Measurements from ENCODE around the gene ATXN7.
A peak's percentile ranks its signal among the peaks of the same experiment; 100 is the strongest.

Gene ATXN7

GRCh38 chr3:64008017-64008416, 144.3 kb downstream of the ATXN7 start:
- no peak for DNase-seq
- intact Hi-C loops (cut with DNase I) = no loop called here

GRCh38 chr3:64008487-64009351, 145.1 kb downstream of the ATXN7 start:
- intact Hi-C loops (cut with DNase I) = no loop called here
- no peak for DNase-seq

- intact Hi-C loops (cut with DNase I) = no loop called here
- no peak for DNase-seq
These were observed 145.9 kb downstream of the ATXN7 start for GRCh38 chr3:64009528-64009927.

- intact Hi-C loops (cut with DNase I) = no loop called here
- no peak for DNase-seq
These were observed 146.5 kb downstream of the ATXN7 start for GRCh38 chr3:64010199-64010598.

- intact Hi-C loops (cut with DNase I) = no loop called here
- no peak for DNase-seq
These were observed 148.0 kb downstream of the ATXN7 start for GRCh38 chr3:64011685-64012084.

GRCh38 chr3:64016941-64017620, 153.4 kb downstream of the ATXN7 start:
- intact Hi-C loops (cut with DNase I) = no loop called here
- no peak for DNase-seq

- intact Hi-C loops (cut with DNase I) = no loop called here
- DNase-seq = no peak
These were observed 155.6 kb downstream of the ATXN7 start for GRCh38 chr3:64019271-64019670.

- no peak for DNase-seq
- intact Hi-C loops (cut with DNase I) = no loop called here
These were observed 156.2 kb downstream of the ATXN7 start for GRCh38 chr3:64019879-64020278.

GRCh38 chr3:64021922-64022321, 158.3 kb downstream of the ATXN7 start:
- intact Hi-C loops (cut with DNase I) = no loop called here
- DNase-seq = no peak

GRCh38 chr3:64022451-64023186, 159.0 kb downstream of the ATXN7 start:
- DNase-seq = peak in 1 of 10 donors; percentile 72
- intact Hi-C loops (cut with DNase I) = no loop called here

- peak; percentile 85 to 98 (median 88) for DNase-seq
- intact Hi-C loops (cut with DNase I) = no loop called here
These were observed 159.7 kb downstream of the ATXN7 start, which contains the start of gene PSMD6 for GRCh38 chr3:64023187-64023860. Gene PSMD6, minus strand, starts transcription at chr3:64023494. Its CDS starts 75 bp downstream, at chr3:64023419.

- no peak for DNase-seq
- intact Hi-C loops (cut with DNase I) = no loop called here
These were observed 160.2 kb downstream of the ATXN7 start for GRCh38 chr3:64023861-64024223.

GRCh38 chr3:64026346-64026745, 162.7 kb downstream of the ATXN7 start:
- no peak for DNase-seq
- intact Hi-C loops (cut with DNase I) = no loop called here

- no peak for DNase-seq
- intact Hi-C loops (cut with DNase I) = no loop called here
These were observed 164.0 kb downstream of the ATXN7 start for GRCh38 chr3:64027658-64028057.

- no peak for DNase-seq
- intact Hi-C loops (cut with DNase I) = no loop called here
These were observed 165.1 kb downstream of the ATXN7 start for GRCh38 chr3:64028754-64029153.

GRCh38 chr3:64029287-64029686, 165.6 kb downstream of the ATXN7 start:
- DNase-seq = no peak
- intact Hi-C loops (cut with DNase I) = no loop called here

GRCh38 chr3:64030741-64031140, 167.1 kb downstream of the ATXN7 start:
- intact Hi-C loops (cut with DNase I) = loop anchor here (1.0 to 2.0 kb wide), 3 partner anchors 194 to 454 kb away; partner anchors contain the start of gene PRICKLE2

GRCh38 chr3:64031540-64032508, 168.2 kb downstream of the ATXN7 start:
- intact Hi-C loops (cut with DNase I) = loop anchor here (1.0 to 2.0 kb wide), 2 partner anchors 193 to 367 kb away; partner anchors contain the start of gene PRICKLE2
- no peak for DNase-seq

More at GRCh38 chr3:64030741-64031140, 167.1 kb downstream of the ATXN7 start:
- DNase-seq = peak; percentile 46 to 95 (median 76)

- intact Hi-C loops (cut with DNase I) = no loop called here
- DNase-seq = no peak
These were observed 169.4 kb downstream of the ATXN7 start for GRCh38 chr3:64033069-64033468.
